ENCODE results near the gene OR8K5.

The OR8K5 gene

GRCh38 chr11:56160217-56160616 is at the start of gene OR8K5:
Gene OR8K5, minus strand, starts transcription at chr11:56160317. Its CDS starts 0 bp downstream, at chr11:56160317.
- FAIRE-seq (no peak), DNase-seq (ENCODE audit: insufficient read length, low spot score) (no peak)
- TF ChIP-seq CTCF (IDR thresholded peaks at IDR 0.05; ENCODE audit: insufficient read depth, missing control alignments): no peak

- TF ChIP-seq CTCF (IDR thresholded peaks at IDR 0.05; ENCODE audit: insufficient read depth, missing control alignments): no peak
- FAIRE-seq (no peak), DNase-seq (ENCODE audit: insufficient read length, low spot score) (no peak)
Observed at GRCh38 chr11:56207790-56208189, 47.7 kb upstream of the OR8K5 start.

GRCh38 chr11:56197367-56197766 is 37.2 kb upstream of the OR8K5 start:
- DNase-seq (ENCODE audit: insufficient read length, low spot score): no peak
- FAIRE-seq: no peak
- TF ChIP-seq CTCF (IDR thresholded peaks at IDR 0.05; ENCODE audit: insufficient read depth, missing control alignments): no peak

- TF ChIP-seq CTCF (IDR thresholded peaks at IDR 0.05; ENCODE audit: insufficient read depth, missing control alignments): no peak
- FAIRE-seq: no peak
Observed at GRCh38 chr11:56196705-56197104, 36.6 kb upstream of the OR8K5 start.

GRCh38 chr11:56188602-56189001 is 28.5 kb upstream of the OR8K5 start:
- TF ChIP-seq CTCF (IDR thresholded peaks at IDR 0.05; ENCODE audit: insufficient read depth, missing control alignments): no peak
- FAIRE-seq (no peak), DNase-seq (ENCODE audit: insufficient read length, low spot score) (no peak)

More at GRCh38 chr11:56196705-56197104, 36.6 kb upstream of the OR8K5 start:
- no peak for DNase-seq (ENCODE audit: insufficient read length, low spot score)

GRCh38 chr11:56183459-56183858 is 23.3 kb upstream of the OR8K5 start:
- TF ChIP-seq CTCF (IDR thresholded peaks at IDR 0.05; ENCODE audit: insufficient read depth, missing control alignments): no peak
- no peak for DNase-seq (ENCODE audit: insufficient read length, low spot score)
- FAIRE-seq: no peak

GRCh38 chr11:56176318-56176717 is 16.2 kb upstream of the OR8K5 start, which contains the start of gene OR5J2:
Gene OR5J2, plus strand, starts transcription at chr11:56176618. Its CDS starts 0 bp downstream, at chr11:56176618.
- TF ChIP-seq CTCF (IDR thresholded peaks at IDR 0.05; ENCODE audit: insufficient read depth, missing control alignments): no peak

More at GRCh38 chr11:56176318-56176717, 16.2 kb upstream of the OR8K5 start, which contains the start of gene OR5J2:
- FAIRE-seq (no peak), DNase-seq (ENCODE audit: insufficient read length, low spot score) (no peak)
